Measurements from ENCODE around the gene CXorf58. TPM values are rescaled to one million over a fixed set of nuclear protein-coding genes. Genes with fewer than 3 reads are reported as not detected.
"Not testable (repeated sequence)": the region's sequence is repeated elsewhere in the genome, so short reads cannot be mapped to it uniquely, and the experiment has no call there.

Gene CXorf58
- polyA plus RNA-seq, 1 of the 3 experiments (the other 2 are of a cell fraction): not detected

DNA sequence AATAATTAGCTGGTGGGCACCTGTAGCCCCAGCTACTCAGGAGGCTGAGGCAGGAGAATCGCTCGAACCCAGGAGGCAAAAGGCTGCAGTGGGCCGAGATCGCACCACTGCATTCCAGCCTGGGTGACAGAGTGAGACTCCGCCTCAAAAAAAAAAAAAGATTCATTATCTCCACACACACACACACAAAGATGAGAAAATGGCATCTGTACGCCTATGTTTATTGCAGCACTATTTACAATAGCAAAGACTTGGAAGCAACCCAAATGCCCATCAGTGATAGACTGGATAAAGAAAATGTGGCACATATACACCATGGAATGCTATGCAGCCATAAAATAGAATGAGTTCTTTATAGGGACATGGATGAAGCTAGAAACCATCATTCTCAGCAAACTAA, 12.8 kb upstream of the CXorf58 start:
- DNase-seq; H2AFZ ChIP-seq (ENCODE audit: low read depth); CTCF ChIA-PET; H3K36me3 ChIP-seq (replicated peaks in 1 of 2; ENCODE audit: control insufficient read depth in 1 of 2, insufficient read depth in 2 of 2, low read length in 1 of 2); H3K4me1 ChIP-seq (ENCODE audit: control insufficient read depth in 1 of 2, insufficient read depth in 2 of 2, low read depth in 1 of 2, low read length in 1 of 2); H3K9me2 ChIP-seq; H3K4me3 ChIP-seq (ENCODE audit: low read depth in 2 of 2, low read length in 1 of 2); POLR2A ChIA-PET; H3K9ac ChIP-seq; H3K27me3 ChIP-seq (ENCODE audit: insufficient read depth); H3K4me2 ChIP-seq; H3K9me3 ChIP-seq; H4K20me1 ChIP-seq (ENCODE audit: insufficient read depth); H3K27ac ChIP-seq (ENCODE audit: low read depth in 2 of 2, low read length in 1 of 2); H3K79me2 ChIP-seq (ENCODE audit: insufficient read depth): not testable (repeated sequence)
- WGBS (ENCODE audit: low lambda C conversion rate): 52% methylated on average over 6 of the region's 6 CpGs
- peaks cover 12% of the 10 kb centered on the region for H3F3A ChIP-seq (replicated peaks; ENCODE audit: insufficient read depth)

DNA sequence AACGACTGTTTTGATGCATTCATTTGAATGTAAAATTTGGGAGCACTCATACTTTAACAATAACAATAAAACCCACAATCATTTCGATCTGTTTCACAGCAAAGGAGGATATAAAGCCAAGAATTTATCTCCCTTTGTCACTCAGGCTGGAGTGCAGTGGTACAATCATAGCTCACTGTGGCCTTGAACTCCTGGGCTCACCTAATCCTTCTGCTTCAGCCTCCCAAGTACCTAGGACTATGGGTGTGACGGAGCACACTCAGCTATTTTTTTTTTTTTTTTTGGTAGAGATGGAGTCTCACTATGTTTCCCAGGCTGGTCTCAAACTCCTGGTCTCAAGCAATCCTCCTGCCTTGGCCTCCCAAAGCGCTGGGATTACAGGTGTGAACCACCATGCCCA, 11.3 kb upstream of the CXorf58 start:
- POLR2A ChIA-PET: interaction anchor here (0.6 kb wide), 1 partner anchor 48 kb away, joined by 4 read pairs; no protein-coding TSS in a partner anchor
- H2AFZ ChIP-seq (ENCODE audit: low read depth); H3K9me3 ChIP-seq; H3K79me2 ChIP-seq (ENCODE audit: insufficient read depth); CTCF ChIA-PET; DNase-seq; H4K20me1 ChIP-seq (ENCODE audit: insufficient read depth); H3K9ac ChIP-seq; H3K4me1 ChIP-seq (ENCODE audit: control insufficient read depth in 1 of 2, insufficient read depth in 2 of 2, low read depth in 1 of 2, low read length in 1 of 2); H3K4me2 ChIP-seq; H3K36me3 ChIP-seq (replicated peaks in 1 of 2; ENCODE audit: control insufficient read depth in 1 of 2, insufficient read depth in 2 of 2, low read length in 1 of 2); H3K27me3 ChIP-seq (ENCODE audit: insufficient read depth); H3F3A ChIP-seq (replicated peaks; ENCODE audit: insufficient read depth); H3K9me2 ChIP-seq; H3K4me3 ChIP-seq (ENCODE audit: low read depth in 2 of 2, low read length in 1 of 2): not testable (repeated sequence)
- WGBS (ENCODE audit: low lambda C conversion rate): 49% methylated on average over 4 of the region's 4 CpGs
- peak overlapping the region in 1 of 2 experiments; percentile 57; a peak in 1 of 4 replicates for H3K27ac ChIP-seq (ENCODE audit: low read depth in 2 of 2, low read length in 1 of 2)

DNA sequence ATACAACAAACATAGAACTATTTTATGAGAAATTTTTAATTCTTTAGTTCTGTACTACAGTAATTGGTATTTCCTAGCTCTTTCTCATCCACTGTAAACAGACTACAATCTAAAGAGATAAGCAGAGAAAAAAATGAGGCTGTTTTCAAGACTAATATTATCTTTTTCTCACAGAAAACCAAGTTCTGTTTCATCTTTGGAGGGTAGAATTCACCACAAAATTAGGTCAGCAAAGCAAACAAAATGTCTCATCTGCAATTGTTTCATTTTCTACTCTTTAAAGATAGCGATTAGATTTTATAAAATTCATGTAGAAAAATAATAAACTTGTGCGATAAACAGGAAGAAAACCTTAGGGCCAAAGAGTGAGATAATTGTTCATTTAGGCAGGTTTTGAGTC, 10.8 kb upstream of the CXorf58 start:
- ChIA-PET POLR2A (no interaction called here), CTCF (no interaction called here)
- Histone ChIP-seq H3K9me2 (no peaks in the 10 kb centered on the region), H3K4me3 (ENCODE audit: low read depth in 2 of 2, low read length in 1 of 2) (no peak overlapping the region), H3K27me3 (ENCODE audit: insufficient read depth) (no peaks in the 10 kb centered on the region; the same call in 1 of the 2 replicates), H3K4me1 (ENCODE audit: control insufficient read depth in 1 of 2, insufficient read depth in 2 of 2, low read depth in 1 of 2, low read length in 1 of 2) (peaks cover under 1 to 10% of the 10 kb centered on the region in 2 experiments; a peak in 2 of 4 replicates), H3K9ac (no peak overlapping the region), H2AFZ (ENCODE audit: low read depth) (no peak overlapping the region), H3K9me3 (no peaks in the 10 kb centered on the region), H3K4me2 (no peak overlapping the region), H3K36me3 (replicated peaks in 1 of 2; ENCODE audit: control insufficient read depth in 1 of 2, insufficient read depth in 2 of 2, low read length in 1 of 2) (no peaks in the 10 kb centered on the region), H4K20me1 (ENCODE audit: insufficient read depth) (no peaks in the 10 kb centered on the region), H3F3A (replicated peaks; ENCODE audit: insufficient read depth) (peaks cover 8% of the 10 kb centered on the region), H3K27ac (ENCODE audit: low read depth in 2 of 2, low read length in 1 of 2) (peak overlapping the region in 1 of 2 experiments; percentile 57; a peak in 1 of 4 replicates), H3K79me2 (ENCODE audit: insufficient read depth) (peaks cover 7% of the 10 kb centered on the region; the same call in 1 of the 2 replicates)
- 37% methylated on average over 2 of the region's 2 CpGs for WGBS (ENCODE audit: low lambda C conversion rate)
- DNase-seq: no peak
- TF ChIP-seq RXRA (IDR thresholded peaks at IDR 0.05; ENCODE audit: borderline replicate concordance, low read depth): no peak

DNA sequence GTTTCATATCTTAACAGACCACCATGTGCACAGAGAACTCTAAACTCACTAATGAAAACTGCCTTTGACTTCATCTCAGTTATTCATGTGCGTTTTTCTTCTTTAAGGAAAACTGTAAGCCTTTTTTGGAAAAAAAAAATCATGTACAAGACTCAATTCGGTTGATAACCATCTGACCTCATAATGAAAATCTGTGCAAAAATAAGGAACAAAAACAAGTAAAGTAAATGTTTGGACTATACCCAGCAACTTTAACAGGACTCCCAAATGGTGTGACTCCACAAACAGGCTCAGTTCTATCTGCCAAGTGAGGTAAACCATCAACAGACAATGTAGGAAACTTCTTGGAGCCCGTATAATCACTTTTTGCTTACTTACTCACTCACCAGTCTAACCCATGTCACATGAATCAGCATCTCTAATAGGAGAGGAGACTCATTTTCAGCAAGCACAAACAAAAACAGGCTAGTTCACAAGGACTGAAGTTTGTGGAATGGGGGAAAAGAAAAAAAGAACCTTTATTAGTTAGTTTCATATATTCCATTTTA, 9.3 kb upstream of the CXorf58 start:
- POLR2A ChIA-PET: no interaction called here
- no peak overlapping the region; the same call in 1 of the 2 replicates for H3K9ac ChIP-seq
- no peaks in the 10 kb centered on the region; the same call in 1 of the 2 replicates for H3K27me3 ChIP-seq (ENCODE audit: insufficient read depth)

More for the DNA sequence above, 9.3 kb upstream of the CXorf58 start:
- H3K79me2 ChIP-seq (ENCODE audit: insufficient read depth): peaks cover 7% of the 10 kb centered on the region; the same call in 1 of the 2 replicates
- peak overlapping the region in 1 of 2 experiments; percentile 57; a peak in 2 of 4 replicates for H3K27ac ChIP-seq (ENCODE audit: low read depth in 2 of 2, low read length in 1 of 2)
- H4K20me1 ChIP-seq (ENCODE audit: insufficient read depth): no peaks in the 10 kb centered on the region
- H3K9me2 ChIP-seq: no peaks in the 10 kb centered on the region
- no peaks in the 10 kb centered on the region for H3K9me3 ChIP-seq
- CTCF ChIA-PET: interaction anchor here (0.8 kb wide), 1 partner anchor 115 kb away, joined by 3 read pairs; the partner anchor contains the start of gene SAT1
- WGBS (ENCODE audit: low lambda C conversion rate): 20% methylated on average over 3 of the region's 3 CpGs
- H3K4me1 ChIP-seq (ENCODE audit: control insufficient read depth in 1 of 2, insufficient read depth in 2 of 2, low read depth in 1 of 2, low read length in 1 of 2): peaks cover 3 to 10% of the 10 kb centered on the region in 2 experiments; a peak in 2 of 4 replicates
- H3K4me3 ChIP-seq (ENCODE audit: low read depth in 2 of 2, low read length in 1 of 2): no peak overlapping the region
- no peaks in the 10 kb centered on the region for H3K36me3 ChIP-seq (replicated peaks in 1 of 2; ENCODE audit: control insufficient read depth in 1 of 2, insufficient read depth in 2 of 2, low read length in 1 of 2)
- peaks cover 8% of the 10 kb centered on the region for H3F3A ChIP-seq (replicated peaks; ENCODE audit: insufficient read depth)
- no peak for DNase-seq
- no peak overlapping the region for H2AFZ ChIP-seq (ENCODE audit: low read depth)
- TF ChIP-seq TAF1 (IDR thresholded peaks at IDR 0.05; ENCODE audit: borderline replicate concordance, low read depth, low read length): no peak
- TF ChIP-seq, protein P1, sequence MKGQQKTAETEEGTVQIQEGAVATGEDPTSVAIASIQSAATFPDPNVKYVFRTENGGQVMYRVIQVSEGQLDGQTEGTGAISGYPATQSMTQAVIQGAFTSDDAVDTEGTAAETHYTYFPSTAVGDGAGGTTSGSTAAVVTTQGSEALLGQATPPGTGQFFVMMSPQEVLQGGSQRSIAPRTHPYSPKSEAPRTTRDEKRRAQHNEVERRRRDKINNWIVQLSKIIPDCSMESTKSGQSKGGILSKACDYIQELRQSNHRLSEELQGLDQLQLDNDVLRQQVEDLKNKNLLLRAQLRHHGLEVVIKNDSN (IDR thresholded peaks at IDR 0.05; ENCODE audit: borderline replicate concordance, low read depth): no peak
- TF ChIP-seq, protein P2, sequence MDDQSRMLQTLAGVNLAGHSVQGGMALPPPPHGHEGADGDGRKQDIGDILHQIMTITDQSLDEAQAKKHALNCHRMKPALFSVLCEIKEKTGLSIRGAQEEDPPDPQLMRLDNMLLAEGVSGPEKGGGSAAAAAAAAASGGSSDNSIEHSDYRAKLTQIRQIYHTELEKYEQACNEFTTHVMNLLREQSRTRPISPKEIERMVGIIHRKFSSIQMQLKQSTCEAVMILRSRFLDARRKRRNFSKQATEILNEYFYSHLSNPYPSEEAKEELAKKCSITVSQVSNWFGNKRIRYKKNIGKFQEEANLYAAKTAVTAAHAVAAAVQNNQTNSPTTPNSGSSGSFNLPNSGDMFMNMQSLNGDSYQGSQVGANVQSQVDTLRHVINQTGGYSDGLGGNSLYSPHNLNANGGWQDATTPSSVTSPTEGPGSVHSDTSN (IDR thresholded peaks at IDR 0.05): no peak
- no peak for TF ChIP-seq TEAD4 (IDR thresholded peaks at IDR 0.05; ENCODE audit: borderline replicate concordance, insufficient read depth)
- no peak for TF ChIP-seq MXI1 (IDR thresholded peaks at IDR 0.05; ENCODE audit: low read depth, low read length)
- TF ChIP-seq ELF1 (IDR thresholded peaks at IDR 0.05): no peak
- no peak for TF ChIP-seq RCOR1 (IDR thresholded peaks at IDR 0.05; ENCODE audit: low read length)
- TF ChIP-seq SMC3 (IDR thresholded peaks at IDR 0.05; ENCODE audit: low read depth, low read length): no peak
- TF ChIP-seq SIN3A (IDR thresholded peaks at IDR 0.05; ENCODE audit: borderline replicate concordance, low read depth, low read length): no peak
- TF ChIP-seq JUND (IDR thresholded peaks at IDR 0.05): no peak
- peak overlapping the region; percentile 2; the same call in 1 of the 2 replicates for H3K4me2 ChIP-seq
